Measurements from ENCODE around the gene CASQ2. TPM values are rescaled to one million over a fixed set of nuclear protein-coding genes. Genes with fewer than 3 reads are reported as not detected.

CASQ2 gene
- total and polyA plus RNA-seq, 2 of the 13 experiments (the other 11 are each of a cell fraction or from before 2014, with no cell fraction given), result not detected

DNA sequence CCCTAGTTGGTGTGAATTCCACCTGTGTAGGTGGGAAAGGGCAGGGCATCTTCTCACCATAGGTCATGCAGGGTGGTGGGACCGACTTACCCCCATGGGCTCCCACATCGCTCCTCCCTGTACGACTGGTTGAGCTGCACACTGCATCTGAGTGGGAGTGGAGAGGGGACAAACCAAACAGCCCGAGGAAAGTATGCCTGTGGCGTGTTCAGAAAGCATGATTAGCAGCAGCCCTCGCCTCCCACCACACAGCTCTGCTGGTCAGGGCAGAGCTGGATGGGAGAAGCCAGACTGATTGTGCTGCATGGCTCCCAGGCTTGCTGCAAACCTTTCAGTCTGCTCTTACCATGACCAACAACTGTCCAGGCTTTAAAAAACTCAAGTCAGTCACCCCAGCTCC, 102.3 kb downstream of the CASQ2 start:
- 80% methylated on average over 3 of the region's 6 CpGs for WGBS (ENCODE audit: low lambda C conversion rate)
- no peak overlapping the region for H3K9ac ChIP-seq (ENCODE audit: insufficient read depth, low read depth, low read length)
- H3K4me2 ChIP-seq (ENCODE audit: low read depth, low read length), result no peak overlapping the region
- H2AFZ ChIP-seq (ENCODE audit: low read length), result no peak overlapping the region
- intact Hi-C loops (cut with micrococcal nuclease; ENCODE audit: unreplicated experiment) (no loop called here), in situ Hi-C loops (cut with HindIII; ENCODE audit: extremely low pct_ligation_motif_present, low pct_unique_long_range_greater_than_20kb) (no loop called here)
- H3K4me1 ChIP-seq (ENCODE audit: insufficient read depth, low read length), result peaks cover 14% of the 10 kb centered on the region; the same call in 1 of the 2 replicates
- no TSS peak for BruUV-seq (replicated peaks)
- H3K36me3 ChIP-seq (replicated peaks in 1 of 2; ENCODE audit: control insufficient read depth in 1 of 2, insufficient read depth in 2 of 2, low read length in 2 of 2), result peaks cover 12 to 58% of the 10 kb centered on the region in 2 experiments
- TF ChIP-seq ZNF235 (CRISPR knock-in tag; IDR thresholded peaks at IDR 0.05; ENCODE audit: borderline replicate concordance), result no peak
- ATAC-seq, result no peak
- no peaks in the 10 kb centered on the region for H3K9me3 ChIP-seq (ENCODE audit: low read length)
- no peaks in the 10 kb centered on the region for H3K79me2 ChIP-seq (ENCODE audit: insufficient read depth, low read length)
- no peaks in the 10 kb centered on the region for H3K27me3 ChIP-seq (ENCODE audit: control insufficient read depth in 1 of 2, insufficient read depth in 2 of 2, low read length in 2 of 2)
- no peaks in the 10 kb centered on the region for H4K20me1 ChIP-seq (ENCODE audit: insufficient read depth, low read length)
- POLR2A ChIA-PET, result no interaction called here
- H3K4me3 ChIP-seq (replicated peaks in 1 of 3; ENCODE audit: insufficient read depth in 1 of 3, low read depth in 2 of 3, low read length in 3 of 3), result no peak overlapping the region
- CTCF ChIA-PET (ENCODE audit: low intra/inter-chr PET ratio, low total read pairs), result no interaction called here
- FAIRE-seq, result no peak
- DNase-seq (ENCODE audit: low spot score), result no peak
- no peak overlapping the region for H3K27ac ChIP-seq (ENCODE audit: extremely low read length, insufficient read depth, low read length)

- Histone ChIP-seq H3K27ac (ENCODE audit: extremely low read length, insufficient read depth, low read length) (no peak overlapping the region), H3K4me3 (replicated peaks in 1 of 3; ENCODE audit: insufficient read depth in 1 of 3, low read depth in 2 of 3, low read length in 3 of 3) (no peak overlapping the region), H3K36me3 (replicated peaks in 1 of 2; ENCODE audit: control insufficient read depth in 1 of 2, insufficient read depth in 2 of 2, low read length in 2 of 2) (peaks cover 14 to 56% of the 10 kb centered on the region in 2 experiments), H3K27me3 (ENCODE audit: control insufficient read depth in 1 of 2, insufficient read depth in 2 of 2, low read length in 2 of 2) (no peaks in the 10 kb centered on the region), H4K20me1 (ENCODE audit: insufficient read depth, low read length) (no peaks in the 10 kb centered on the region), H2AFZ (ENCODE audit: low read length) (no peak overlapping the region), H3K79me2 (ENCODE audit: insufficient read depth, low read length) (no peaks in the 10 kb centered on the region), H3K4me1 (ENCODE audit: insufficient read depth, low read length) (0 out of 2 replicates have a peak, but pooled peaks cover 8% of the 10 kb centered on the region), H3K4me2 (ENCODE audit: low read depth, low read length) (no peak overlapping the region), H3K9me3 (ENCODE audit: low read length) (no peaks in the 10 kb centered on the region), H3K9ac (ENCODE audit: insufficient read depth, low read depth, low read length) (no peak overlapping the region)
- in situ Hi-C loops (cut with HindIII; ENCODE audit: extremely low pct_ligation_motif_present, low pct_unique_long_range_greater_than_20kb), result no loop called here
- ATAC-seq (no peak), FAIRE-seq (no peak), DNase-seq (ENCODE audit: low spot score) (no peak)
- POLR2A ChIA-PET, result no interaction called here
- intact Hi-C loops (cut with micrococcal nuclease; ENCODE audit: unreplicated experiment), result no loop called here
- CTCF ChIA-PET (ENCODE audit: low intra/inter-chr PET ratio, low total read pairs), result no interaction called here
- 100% methylated on average over 5 of the region's 7 CpGs for WGBS (ENCODE audit: low lambda C conversion rate)
- no peak for TF ChIP-seq SNAPC2 (CRISPR knock-in tag; IDR thresholded peaks at IDR 0.05)
- no peak for TF ChIP-seq SNAPC5 (CRISPR knock-in tag; IDR thresholded peaks at IDR 0.05; ENCODE audit: borderline replicate concordance)
- no peak for TF ChIP-seq TRIM24 (CRISPR knock-in tag; IDR thresholded peaks at IDR 0.05)
- TF ChIP-seq KDM2A (CRISPR knock-in tag; IDR thresholded peaks at IDR 0.05; ENCODE audit: borderline replicate concordance, low read depth), result no peak
- TF ChIP-seq MZF1 (CRISPR knock-in tag; IDR thresholded peaks at IDR 0.05; ENCODE audit: borderline replicate concordance), result no peak
- no TSS peak for BruUV-seq (replicated peaks)
Measured at GRCh38 chr1:115665319-115666096, 103.0 kb downstream of the CASQ2 start.
